SU-DHL-6 (cell line): ENCODE measurements around the gene GRM7.

ENCODE experiments used
- EZH2phosphoT487 ChIP-seq: fragments of 200-600 bp; sonication (generic), shearing (Covaris generic); conservative IDR thresholded peaks from 2 replicates; pipeline ENCODE4 v1.6.1; 2018; ENCODE audit warnings: mild to moderate bottlenecking, antibody characterized with exemption, low read length, moderate library complexity, mixed read lengths
- TF ChIP-seq, protein P1 (sequence below): fragments of 200-600 bp; sonication (generic); IDR thresholded peaks from one replicate; pipeline ENCODE4 v1.5.1; 2017; ENCODE audit warnings: antibody characterized with exemption, mild to moderate bottlenecking, low read length, moderate library complexity; ENCODE audit not compliant: insufficient read depth, poor library complexity, severe bottlenecking

DNA sequence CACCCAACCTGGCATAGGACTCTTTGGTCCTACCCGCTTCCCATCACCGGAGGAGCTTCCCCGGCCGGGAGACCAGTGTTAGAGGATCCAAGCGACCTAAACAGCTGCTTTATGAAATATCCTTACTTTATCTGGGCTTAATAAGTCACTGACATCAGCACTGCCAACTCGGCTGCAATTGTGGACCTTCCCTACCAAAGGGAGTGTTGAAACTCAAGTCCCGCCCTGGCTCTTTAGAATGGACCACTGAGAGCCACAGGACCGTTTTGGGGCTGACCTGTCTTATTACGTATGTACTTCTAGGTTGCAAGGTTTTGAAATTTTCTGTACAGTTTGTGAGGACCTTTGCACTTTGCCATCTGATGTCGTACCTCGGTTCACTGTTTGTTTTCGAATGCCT, 879.5 kb downstream of the GRM7 start:
- TF ChIP-seq, protein P1, sequence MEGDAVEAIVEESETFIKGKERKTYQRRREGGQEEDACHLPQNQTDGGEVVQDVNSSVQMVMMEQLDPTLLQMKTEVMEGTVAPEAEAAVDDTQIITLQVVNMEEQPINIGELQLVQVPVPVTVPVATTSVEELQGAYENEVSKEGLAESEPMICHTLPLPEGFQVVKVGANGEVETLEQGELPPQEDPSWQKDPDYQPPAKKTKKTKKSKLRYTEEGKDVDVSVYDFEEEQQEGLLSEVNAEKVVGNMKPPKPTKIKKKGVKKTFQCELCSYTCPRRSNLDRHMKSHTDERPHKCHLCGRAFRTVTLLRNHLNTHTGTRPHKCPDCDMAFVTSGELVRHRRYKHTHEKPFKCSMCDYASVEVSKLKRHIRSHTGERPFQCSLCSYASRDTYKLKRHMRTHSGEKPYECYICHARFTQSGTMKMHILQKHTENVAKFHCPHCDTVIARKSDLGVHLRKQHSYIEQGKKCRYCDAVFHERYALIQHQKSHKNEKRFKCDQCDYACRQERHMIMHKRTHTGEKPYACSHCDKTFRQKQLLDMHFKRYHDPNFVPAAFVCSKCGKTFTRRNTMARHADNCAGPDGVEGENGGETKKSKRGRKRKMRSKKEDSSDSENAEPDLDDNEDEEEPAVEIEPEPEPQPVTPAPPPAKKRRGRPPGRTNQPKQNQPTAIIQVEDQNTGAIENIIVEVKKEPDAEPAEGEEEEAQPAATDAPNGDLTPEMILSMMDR, result no peak
- TF ChIP-seq EZH2phosphoT487, result no peak
